NCI-H69 (cell line): Measurements from ENCODE around the gene PPA1.
"Not testable (repeated sequence)": the region's sequence is repeated elsewhere in the genome, so short reads cannot be mapped to it uniquely, and the experiment has no call there.

Experiments
- DNase-seq: peaks from one replicate; lab custom pipeline; 2025; lab: John Stamatoyannopoulos, UW

The PPA1 gene

DNA sequence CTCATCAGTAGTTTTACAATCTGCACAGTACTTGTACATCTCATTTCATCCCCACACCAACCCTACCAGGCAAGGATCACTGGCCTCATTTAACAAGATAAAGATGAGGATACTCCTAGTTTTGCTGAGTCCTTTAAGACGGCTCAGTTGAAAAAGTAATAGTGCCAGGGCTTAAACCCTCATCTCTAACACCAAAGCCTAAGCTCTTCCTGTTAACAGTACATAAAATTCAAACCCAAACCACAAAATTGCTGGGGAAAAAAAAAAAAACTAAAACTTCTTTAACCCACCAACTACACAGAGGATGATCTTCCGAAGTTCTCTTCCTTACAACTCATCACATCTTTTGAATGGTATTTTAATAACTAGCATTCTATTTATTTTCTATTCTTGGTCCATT lies 64.2 kb downstream of the PPA1 start:
- no peak for DNase-seq

DNA sequence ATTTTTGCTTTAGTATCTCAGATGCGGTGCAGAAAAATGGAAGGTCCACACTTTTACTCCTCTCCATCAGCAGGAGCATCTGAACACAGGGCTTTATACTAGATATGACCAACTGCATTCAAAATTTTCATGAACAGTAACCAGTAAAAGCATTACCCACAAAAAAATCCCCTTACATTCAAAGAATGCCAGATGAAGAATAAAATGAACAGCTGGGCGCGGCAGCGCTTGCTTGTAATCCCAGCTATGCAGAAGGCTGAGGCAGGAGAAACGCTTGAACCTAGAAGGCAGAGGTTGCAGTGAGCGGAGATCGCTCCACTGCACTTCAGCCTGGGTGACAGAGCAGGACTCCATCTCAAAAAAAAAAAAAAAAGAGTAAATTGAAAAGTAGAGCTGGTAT lies 66.0 kb downstream of the PPA1 start:
- no peak for DNase-seq

DNA sequence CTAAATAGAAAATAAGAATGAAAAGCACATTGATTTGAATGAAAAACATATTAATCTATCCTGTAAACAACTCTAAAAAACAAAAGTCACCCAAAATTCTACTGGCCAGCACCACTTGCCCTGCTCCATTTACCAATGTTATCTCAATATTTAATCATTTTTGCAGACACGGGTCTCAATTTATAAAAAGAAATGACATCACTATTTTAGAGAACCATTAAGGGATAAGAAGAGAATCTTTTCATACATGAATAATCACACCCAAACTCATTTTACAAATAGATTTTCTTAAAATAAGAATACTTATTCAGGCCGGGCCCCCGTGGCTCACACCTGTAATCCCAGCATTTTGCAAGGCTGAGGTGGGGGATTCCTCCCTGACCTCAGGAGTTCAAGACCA lies 66.8 kb downstream of the PPA1 start:
- DNase-seq: no peak

DNA sequence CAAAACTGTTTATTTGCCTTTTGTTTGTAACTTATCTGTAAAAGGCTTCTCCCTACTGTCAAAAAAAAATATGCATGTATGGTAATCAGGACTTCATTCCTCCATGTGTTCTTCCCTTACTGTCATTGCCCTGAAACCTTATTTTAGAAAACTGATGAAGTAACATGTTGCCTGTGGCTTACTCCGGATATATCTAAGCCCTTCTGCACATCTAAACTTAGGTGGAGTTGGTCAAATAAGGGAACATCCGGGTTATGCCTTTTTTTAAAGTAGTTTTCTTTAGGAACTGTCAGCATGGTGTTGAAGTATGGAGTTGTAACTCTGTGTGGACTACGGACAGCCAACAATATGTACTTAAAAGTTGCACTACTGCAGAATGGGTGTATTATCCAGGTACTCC lies 69.1 kb downstream of the PPA1 start:
- DNase-seq: no peak

DNA sequence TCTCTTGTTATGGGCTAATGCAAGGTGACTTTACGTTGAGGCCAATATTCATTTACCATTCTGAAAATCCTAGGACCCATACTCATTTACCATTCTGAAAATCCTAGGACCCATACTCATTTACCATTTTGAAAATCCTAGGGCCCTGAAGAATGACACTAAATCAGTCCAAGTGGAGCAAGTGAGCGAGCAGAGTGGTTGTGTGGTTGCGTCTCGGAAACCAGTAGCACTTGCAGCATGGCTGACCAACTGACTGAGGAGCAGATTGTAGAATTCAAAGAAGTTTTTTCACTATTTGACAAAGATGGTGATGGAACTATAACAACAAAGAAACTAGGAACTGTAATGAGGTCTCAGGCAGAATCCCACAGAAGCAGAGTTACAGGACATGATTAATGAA lies 69.8 kb downstream of the PPA1 start:
- no peak for DNase-seq

DNA sequence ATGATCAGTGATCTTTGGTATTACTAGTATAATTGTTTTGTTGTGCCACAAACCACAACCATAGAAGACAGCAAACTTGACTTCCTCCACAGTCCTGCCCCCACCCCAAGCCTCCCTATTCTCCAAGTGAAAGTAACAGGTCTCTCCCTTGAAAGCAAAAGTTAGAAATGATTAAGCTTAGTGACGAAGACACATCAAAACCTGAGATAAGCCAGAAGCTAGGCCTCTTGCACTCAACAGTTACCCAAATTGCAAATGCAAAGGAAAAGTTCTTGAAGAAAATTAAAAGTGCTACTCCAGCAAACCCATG lies 70.4 kb downstream of the PPA1 start:
- DNase-seq: no peak

DNA sequence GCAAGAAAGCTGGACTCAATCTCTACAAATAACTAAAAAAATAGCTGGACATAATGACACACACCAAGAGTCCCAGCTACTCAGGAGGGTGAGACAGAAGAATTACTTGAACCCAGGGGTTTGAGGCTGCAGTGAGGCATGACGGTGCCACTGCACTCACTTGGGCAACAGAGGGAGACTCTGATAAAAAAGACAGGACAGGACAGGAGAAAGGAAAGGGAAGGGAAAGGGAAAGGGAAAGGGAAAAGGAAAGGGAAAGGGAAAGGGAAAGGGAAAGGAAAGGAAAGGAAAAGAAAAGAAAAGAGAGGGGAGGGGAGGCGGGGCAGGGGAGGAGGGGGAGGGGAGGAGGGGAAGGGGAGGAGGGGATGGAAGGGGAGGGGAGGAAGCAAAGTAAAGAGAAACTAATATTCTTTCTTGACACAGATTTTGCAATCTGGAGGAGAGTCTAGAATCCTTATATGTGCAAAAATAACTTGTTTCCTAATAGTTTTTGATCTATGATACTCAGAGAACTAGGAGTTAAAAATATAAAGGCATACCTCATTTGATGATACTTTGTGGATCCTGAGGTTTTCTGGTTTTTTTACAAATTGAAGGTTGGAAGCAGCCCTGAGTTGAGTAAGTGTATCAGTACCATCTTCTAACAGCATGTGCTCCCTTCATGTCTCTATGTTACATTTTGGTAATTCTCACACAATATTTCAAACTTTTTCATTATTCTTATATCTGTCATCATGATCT lies 70.9 kb downstream of the PPA1 start:
- no peak for DNase-seq

DNA sequence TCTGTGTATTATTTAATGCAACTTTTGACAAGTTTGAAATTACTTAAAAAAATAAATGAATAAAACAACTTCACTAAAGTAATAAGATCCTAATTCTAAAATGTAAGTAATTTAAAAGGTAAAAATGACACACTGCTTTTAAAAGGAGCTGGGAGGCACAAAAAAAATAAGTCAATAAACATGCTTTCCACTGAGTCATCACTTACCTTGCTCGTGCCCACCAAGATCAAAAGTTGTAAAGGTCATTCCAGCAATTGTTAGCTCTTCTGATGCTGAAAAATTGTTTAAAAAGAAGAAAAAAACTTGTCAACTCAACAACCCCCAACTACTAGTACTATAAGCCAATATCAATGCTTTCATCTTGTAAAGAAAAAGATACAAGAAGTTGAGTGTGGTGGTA lies 72.4 kb downstream of the PPA1 start:
- no peak for DNase-seq

DNA sequence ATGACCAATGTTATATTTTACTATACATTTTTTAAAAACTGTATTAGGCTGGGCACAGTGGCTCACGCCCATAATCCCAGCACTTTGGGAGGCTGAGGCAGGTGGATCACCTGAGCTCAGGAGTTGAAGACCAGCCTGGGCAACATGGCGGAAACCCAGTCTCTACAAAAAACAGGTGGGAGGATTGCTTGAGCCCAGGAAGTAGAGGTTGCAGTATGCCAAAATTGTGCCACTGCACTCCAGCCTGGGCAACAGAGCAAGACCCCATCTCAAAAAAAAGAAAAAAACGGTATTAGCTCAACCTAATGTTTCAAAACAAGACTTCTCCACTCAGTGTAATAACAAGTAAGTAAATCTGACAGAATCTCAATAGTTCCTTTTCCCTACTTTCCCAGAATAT lies 73.9 kb downstream of the PPA1 start:
- not testable (repeated sequence) for DNase-seq

DNA sequence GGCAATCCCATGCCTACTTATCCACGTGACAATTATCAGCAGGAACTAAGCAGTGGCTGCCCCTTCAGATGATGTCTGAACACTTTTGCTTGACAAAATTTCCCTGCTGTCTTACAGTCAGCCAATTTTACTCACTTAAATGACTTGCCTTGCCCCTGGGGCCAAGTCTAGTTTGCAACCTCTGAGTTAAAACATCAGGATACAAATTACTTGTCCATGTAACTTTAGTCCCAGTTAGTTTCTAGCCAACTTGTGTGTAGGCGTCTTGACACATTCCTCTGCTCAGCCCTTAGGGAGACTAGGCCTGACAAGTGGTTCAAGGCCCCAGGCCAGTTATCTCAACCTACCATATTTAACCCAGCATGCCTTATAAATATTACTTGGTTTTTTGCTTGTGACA lies 75.1 kb downstream of the PPA1 start:
- DNase-seq: no peak

DNA sequence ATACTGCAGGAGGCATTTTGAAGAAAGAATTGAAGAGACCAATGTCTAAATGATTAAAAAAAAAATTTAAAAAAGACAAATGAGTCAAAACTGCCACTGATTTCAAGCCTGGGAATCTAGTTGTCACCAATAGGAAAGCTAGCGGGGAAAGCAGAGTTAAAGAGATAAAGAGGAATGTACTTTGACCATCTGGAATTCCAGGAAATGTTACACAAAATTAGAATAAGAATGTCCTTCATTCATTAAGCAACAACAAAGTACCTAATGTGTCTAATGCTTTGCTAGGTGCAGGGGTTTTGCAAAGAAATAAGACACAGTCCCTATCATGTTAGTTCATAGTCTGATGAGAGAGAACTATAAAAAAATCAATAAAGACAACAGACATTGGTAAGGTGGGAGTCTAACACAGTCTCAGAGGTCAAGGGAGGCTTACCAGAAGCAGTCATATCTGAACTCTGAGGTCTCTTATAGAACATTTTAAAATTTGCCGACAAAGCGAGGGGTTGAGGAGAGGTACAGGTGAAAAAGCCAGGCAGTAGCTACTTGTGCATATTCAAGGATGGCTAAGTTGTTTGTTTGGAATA lies 77.9 kb downstream of the PPA1 start:
- DNase-seq: no peak
